Right lobe of liver (tissue), 6 donors: Measurements from ENCODE around the gene GCK. TPM values are rescaled to one million over a fixed set of nuclear protein-coding genes. Genes with fewer than 3 reads are reported as not detected.

Experiments
- ATAC-seq, 4 donors: fragments of 200-7000 bp; cut with Tn5 transposase; one replicate each; pipeline ENCODE4 v1.9.1; 2020; ENCODE audit warnings: mild to moderate bottlenecking in 4 of 4, moderate library complexity in 4 of 4
- DNase-seq, 3 donors: peaks; one replicate each; pipeline ENCODE4 v3.0.0-alpha.2; 2020
- H3K27ac ChIP-seq, 3 donors: fragments of 200-600 bp; one replicate each; pipeline ENCODE4 v1.8.0; 2022
- H3K27me3 ChIP-seq, 2 donors: fragments of 200-600 bp; one replicate each; pipeline ENCODE4 v1.8.0; 2022
- H3K36me3 ChIP-seq, 4 donors: fragments of 200-600 bp; sonication (generic) in 1 of 4; one replicate each; pipeline versions ENCODE4 v1.5.1 to v1.8.0; 2017 to 2022; ENCODE audit warnings: control low read depth in 1 of 4
- H3K4me1 ChIP-seq, 4 donors: fragments of 200-600 bp; sonication (generic) in 1 of 4; one replicate each; pipeline versions ENCODE4 v1.5.1 to v1.8.0; 2017 to 2022; ENCODE audit warnings: control low read depth in 1 of 4
- H3K4me3 ChIP-seq, 3 donors: fragments of 200-600 bp; one replicate each; pipeline ENCODE4 v1.8.0; 2022
- H3K9me3 ChIP-seq, 4 donors: fragments of 200-600 bp; sonication (generic) in 1 of 4; one replicate each; pipeline versions ENCODE4 v1.5.1 to v1.8.0; 2017 to 2022; ENCODE audit warnings: control low read depth in 1 of 4
- POLR2A ChIP-seq: fragments of 450-650 bp; IDR thresholded peaks from one replicate; pipeline ENCODE4 v1.6.1; 2017; ENCODE audit warnings: antibody characterized with exemption, mild to moderate bottlenecking
- WGBS: methylation state at CpG from one replicate; pipeline ENCODE4 v1.1.6; 2018; ENCODE audit warnings: low coverage, low lambda C conversion rate; ENCODE audit not compliant: insufficient coverage; ENCODE audit errors: missing lambda C conversion rate; 5-methylcytosine and 5-hydroxymethylcytosine counted together
- intact Hi-C, 2 donors: fragments of 100-400 bp; cut with DNase I; formaldehyde crosslinking; loops; one replicate each; pipeline versions ENCODE4 v1.11.2 to v1.14.1; 2022
- total RNA-seq, 6 experiments: library from RNA; depleted of rRNA in 2 of 6; stranded (reverse); fragments of >200 nt in 2 of 6; fragmentation: NEBNext Ultra II Directional in 3 of 6; extraction: Animal tissue kit (Norgen Biotek cat#: 25700) in 3 of 6; gene quantifications; one replicate each; pipeline versions ENCODE4 v1.1.0 to v1.2.4, GENCODE V29; 2016 to 2023
- TF ChIP-seq, protein P1 (sequence below), 4 donors: fragments of 200-600 bp in 3 of 4; fragments of 450-650 bp in 1 of 4; IDR thresholded peaks; one replicate each; pipeline versions ENCODE4 v1.5.1 to v1.8.0; 2016 to 2022; ENCODE audit warnings: antibody characterized with exemption in 4 of 4, mild to moderate bottlenecking in 2 of 4
- donor health status: DM: no; HTN: yes; CAD: no.
- donor health status: DM: no; HTN: no; CAD: no.
- donor health status: DM: no; HTN: no; CAD: no.
- donor health status: DM: no; HTN: yes; CAD: no.
- donor health status: DM: no; HTN: yes; CAD: no.

The GCK gene
- total RNA-seq, 6 experiments from 2014 or later: 0.50 to 5.9 (median 2.0) TPM

DNA sequence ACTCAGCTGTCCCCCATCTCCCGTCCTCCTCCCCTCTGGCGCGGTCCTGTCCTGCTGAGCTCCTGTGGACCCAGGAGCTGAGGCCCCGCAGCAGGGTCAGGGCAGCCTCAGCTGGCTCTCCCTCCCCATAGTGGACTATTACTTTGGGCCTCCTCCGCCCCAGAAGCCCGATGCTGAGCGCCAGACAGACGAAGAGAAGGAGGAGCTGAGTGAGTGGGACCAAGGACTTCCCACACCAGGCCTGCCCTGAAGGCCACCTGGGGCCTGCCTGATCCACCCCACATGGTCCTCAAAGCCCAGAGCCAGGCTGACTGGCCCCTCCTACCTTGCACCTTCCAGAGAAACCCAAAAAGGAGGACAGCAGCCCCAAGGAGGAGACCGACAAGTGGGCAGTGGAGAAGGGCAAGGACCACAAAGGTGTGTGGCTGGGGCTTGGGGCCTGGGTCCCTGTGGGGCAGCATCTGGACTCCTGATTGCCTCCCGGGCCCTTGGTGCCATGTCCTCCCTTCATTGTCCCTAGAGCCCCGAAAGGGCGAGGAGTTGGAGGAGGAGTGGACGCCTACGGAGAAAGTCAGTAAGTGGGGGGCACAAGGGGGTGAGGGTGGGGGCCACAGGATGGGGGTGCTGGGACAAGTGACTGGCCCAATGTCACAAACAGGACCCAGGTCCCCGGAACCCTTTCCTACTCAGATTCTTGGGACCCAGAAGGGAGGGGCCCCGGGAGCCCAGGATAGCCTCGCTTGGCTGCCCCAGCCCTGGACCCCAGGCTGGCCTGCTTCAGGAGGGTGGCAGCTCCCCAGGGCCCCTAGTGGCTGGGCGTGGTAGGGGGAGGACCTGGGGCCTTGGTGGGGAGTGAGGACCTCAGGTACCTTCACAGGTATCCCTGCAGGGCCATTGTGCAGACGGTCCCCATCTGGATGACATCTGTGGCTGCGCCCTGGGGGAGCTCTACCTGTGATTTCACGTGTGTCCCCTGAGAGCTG is 80.2 kb downstream of the GCK start:
- no peaks in the 10 kb centered on the region for H3K36me3 ChIP-seq
- H3K27ac ChIP-seq: no peak overlapping the region

DNA sequence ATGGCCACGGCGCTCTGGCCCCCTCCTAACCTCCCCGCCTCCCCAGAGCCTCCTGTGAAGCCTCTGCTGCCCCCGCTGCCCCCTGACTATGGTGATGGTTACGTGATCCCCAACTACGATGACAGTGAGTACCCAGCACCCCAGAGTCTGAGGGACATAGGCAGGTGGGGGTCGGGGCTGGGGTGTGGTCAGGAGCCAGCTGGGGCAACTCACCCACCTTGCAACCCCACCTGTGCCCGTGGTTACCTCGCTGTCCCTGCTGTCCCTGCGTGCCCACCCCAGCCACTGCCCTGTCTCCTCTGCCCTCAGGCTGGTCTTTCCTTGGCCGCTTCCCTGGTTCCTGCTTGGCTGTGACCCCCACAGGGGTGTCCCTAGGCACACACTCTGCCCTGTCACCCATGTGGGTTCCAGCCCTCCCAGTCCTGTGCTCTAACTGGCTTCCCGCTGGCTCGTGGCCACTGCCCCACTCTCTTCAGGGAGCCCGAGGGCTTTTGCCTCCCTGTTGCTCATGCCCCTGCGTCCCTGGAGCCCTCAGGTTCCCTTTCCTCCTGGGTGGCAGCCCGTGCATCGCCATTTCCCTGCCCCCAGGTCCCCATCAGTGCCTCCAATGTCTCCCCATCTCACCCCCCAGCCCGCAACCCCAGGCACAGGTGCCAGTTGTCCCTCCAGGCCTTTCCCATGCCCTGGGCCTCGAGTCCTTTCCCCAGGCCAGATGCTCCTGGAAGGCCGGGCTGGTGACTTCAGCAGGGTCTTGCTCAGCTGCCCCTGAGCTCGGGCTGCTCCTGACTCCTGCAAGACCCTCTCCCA is 81.1 kb downstream of the GCK start:
- no peak for TF ChIP-seq POLR2A
- TF ChIP-seq, protein P1, sequence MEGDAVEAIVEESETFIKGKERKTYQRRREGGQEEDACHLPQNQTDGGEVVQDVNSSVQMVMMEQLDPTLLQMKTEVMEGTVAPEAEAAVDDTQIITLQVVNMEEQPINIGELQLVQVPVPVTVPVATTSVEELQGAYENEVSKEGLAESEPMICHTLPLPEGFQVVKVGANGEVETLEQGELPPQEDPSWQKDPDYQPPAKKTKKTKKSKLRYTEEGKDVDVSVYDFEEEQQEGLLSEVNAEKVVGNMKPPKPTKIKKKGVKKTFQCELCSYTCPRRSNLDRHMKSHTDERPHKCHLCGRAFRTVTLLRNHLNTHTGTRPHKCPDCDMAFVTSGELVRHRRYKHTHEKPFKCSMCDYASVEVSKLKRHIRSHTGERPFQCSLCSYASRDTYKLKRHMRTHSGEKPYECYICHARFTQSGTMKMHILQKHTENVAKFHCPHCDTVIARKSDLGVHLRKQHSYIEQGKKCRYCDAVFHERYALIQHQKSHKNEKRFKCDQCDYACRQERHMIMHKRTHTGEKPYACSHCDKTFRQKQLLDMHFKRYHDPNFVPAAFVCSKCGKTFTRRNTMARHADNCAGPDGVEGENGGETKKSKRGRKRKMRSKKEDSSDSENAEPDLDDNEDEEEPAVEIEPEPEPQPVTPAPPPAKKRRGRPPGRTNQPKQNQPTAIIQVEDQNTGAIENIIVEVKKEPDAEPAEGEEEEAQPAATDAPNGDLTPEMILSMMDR (IDR thresholded peaks at IDR 0.05): no peak
- Histone ChIP-seq H3K27me3 (no peaks in the 10 kb centered on the region), H3K9me3 (no peaks in the 10 kb centered on the region), H3K4me1 (no peaks in the 10 kb centered on the region), H3K27ac (no peak overlapping the region), H3K4me3 (no peak overlapping the region), H3K36me3 (no peaks in the 10 kb centered on the region)
- intact Hi-C loops: no loop called here
- DNase-seq (no peak), ATAC-seq (no peak)
- 75% methylated on average over 9 of the region's 21 CpGs for WGBS

More for the DNA sequence above, 80.2 kb downstream of the GCK start:
- Histone ChIP-seq H3K9me3 (no peaks in the 10 kb centered on the region), H3K27me3 (no peaks in the 10 kb centered on the region), H3K4me1 (no peaks in the 10 kb centered on the region), H3K4me3 (no peak overlapping the region)
- WGBS: 80% methylated on average over 2 of the region's 21 CpGs
- ATAC-seq: no peak
- TF ChIP-seq, protein P1 (IDR thresholded peaks at IDR 0.05): no peak
- TF ChIP-seq POLR2A: no peak
- no peak for DNase-seq
- intact Hi-C loops: no loop called here

DNA sequence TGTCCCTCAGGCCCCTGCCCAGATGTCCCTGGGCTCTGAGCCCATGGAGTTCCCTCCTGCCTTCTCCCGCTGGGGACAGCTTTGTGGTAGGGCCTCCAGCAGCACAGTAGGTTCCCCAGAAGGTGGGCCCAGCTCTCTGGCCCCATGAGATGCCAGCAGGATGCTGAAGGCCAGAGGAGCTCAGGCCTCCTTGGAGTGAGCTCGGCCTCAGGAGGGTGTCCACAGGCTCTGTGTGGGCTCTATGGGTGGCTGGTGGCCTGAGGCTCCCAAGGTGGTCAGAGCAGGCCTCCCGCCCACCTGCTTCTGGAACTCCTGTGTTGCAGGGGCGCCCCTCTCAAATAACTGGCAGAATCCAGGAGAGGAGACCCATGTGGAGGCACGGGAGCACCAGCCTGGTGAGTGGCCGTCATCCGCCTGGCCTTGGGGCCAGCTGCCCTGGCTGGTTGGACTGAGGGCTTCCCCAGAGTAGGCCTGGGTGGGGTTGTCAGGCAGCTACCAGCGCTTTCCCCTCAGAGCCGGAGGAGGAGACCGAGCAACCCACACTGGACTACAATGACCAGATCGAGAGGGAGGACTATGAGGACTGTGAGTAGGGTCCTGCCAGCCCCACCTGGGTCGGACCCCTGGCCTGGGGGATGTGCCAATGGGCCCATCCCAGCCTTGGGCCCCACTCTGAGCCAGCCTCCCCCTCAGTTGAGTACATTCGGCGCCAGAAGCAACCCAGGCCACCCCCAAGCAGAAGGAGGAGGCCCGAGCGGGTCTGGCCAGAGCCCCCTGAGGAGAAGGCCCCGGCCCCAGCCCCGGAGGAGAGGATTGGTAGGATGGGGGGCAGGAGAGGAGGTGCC is 81.9 kb downstream of the GCK start:
- Histone ChIP-seq H3K4me3 (no peak overlapping the region), H3K4me1 (no peaks in the 10 kb centered on the region), H3K9me3 (no peaks in the 10 kb centered on the region), H3K27me3 (no peaks in the 10 kb centered on the region), H3K36me3 (no peaks in the 10 kb centered on the region), H3K27ac (no peak overlapping the region)
- intact Hi-C loops: no loop called here
- WGBS: no CpG with 5 or more reads among the region's 18 CpGs
- ATAC-seq: no peak
- peak in 1 of 3 donors; percentile 27 for DNase-seq
- TF ChIP-seq, protein P1 (IDR thresholded peaks at IDR 0.05): no peak
- no peak for TF ChIP-seq POLR2A
